Stimulated activated CD4-positive, alpha-beta T cell treated with anti-CD3 and anti-CD28 coated beads, Interleukin-15, amount 100 ng/mL, for 1 hour (primary cell): ENCODE results near the gene MYBPH.

ENCODE experiments used
- DNase-seq, 2 donors: peaks; one replicate each; pipeline ENCODE4 v3.0.0-alpha.2; 2020; ENCODE audit warnings: low read depth in 1 of 2, low spot score in 1 of 2

Gene MYBPH

DNA sequence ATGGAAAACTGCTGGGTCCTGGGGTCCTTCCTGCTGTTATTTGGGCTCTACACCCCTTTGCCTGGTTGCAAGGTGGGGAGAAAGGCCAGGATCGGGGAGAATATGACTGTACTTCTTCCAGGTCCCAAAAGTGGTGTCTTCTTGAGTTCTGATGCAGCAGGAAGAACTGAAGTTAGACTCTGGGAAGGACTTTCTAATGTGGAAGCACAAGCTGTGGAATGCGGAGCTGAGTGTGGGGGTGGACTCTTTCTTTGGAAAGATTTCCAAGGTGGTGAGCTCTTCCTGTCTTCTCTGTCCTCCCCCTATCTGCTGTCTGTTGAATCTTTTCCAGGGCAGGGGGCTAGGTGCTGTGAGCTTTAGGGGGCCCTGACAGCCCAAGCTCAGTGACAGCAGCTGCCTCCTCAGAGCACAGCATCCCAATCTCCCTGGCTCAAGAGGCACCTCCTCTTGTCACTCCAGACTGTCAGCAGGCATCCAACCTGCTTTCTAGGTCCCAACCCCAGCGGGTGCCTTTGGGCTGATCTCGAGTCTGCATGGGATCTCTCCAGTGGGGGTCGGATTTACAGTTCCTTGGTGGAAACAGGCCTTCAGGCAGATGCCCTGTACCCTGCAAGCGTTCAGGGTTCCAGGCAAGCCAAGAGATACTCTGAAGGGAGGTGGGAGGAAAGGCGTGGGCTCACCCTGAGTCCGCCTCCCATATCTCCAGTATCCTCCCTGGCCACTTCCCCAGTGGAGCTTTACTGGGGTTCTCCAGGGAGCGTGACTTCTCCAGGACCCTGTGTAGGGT is 24.9 kb downstream of the MYBPH start:
- no peak for DNase-seq

DNA sequence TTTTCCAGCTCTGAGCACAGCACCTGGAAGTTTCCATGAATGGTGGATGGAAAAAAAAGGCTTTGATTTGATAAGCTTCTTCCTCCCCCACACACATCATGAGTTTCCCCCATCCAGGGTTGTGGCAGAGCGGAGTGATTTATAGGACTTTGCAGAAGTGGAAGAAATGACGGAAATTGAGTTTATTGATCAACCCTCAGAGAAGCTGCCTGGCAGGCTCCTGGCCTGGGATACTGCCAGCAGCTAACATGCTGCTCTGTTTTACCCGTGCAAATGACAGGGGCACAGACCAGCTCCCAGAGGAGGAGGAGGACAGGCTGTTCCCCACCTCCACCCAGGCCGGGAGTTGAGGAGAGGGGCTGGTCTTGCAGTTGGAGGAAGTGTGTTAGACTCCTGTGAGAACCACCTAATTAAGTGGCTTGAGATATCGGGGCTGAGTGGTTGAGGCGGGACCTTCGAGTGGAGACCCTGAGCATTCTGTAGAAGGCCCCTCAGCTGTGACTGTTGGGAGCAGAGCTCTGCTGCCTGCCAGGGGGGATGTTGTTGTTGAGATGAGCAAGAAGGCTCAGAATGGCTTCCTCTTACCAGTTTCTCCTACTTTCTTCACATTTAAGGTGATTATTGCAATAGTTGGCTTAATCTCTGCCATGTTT is 26.3 kb downstream of the MYBPH start:
- DNase-seq = no peak

DNA sequence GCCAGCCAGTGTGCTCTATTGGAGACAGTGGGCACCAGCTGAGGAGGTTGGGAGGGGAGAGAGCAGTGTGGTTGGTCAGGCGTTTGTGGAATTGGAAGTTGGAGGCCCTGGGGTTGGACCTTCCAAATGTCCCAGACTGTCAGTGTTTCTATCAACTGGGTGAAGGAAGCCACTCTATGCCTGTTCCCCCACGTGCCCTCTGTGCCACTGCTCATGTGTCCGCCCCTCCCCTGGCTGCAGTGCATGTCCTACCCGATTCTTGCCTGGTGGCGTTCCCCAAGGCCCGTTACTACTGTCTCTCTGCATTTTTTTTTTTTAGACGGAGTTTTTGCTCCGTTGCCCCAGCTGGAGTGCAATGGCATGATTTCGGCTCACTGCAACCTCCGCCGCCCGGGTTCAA is 27.0 kb downstream of the MYBPH start:
- no peak for DNase-seq

DNA sequence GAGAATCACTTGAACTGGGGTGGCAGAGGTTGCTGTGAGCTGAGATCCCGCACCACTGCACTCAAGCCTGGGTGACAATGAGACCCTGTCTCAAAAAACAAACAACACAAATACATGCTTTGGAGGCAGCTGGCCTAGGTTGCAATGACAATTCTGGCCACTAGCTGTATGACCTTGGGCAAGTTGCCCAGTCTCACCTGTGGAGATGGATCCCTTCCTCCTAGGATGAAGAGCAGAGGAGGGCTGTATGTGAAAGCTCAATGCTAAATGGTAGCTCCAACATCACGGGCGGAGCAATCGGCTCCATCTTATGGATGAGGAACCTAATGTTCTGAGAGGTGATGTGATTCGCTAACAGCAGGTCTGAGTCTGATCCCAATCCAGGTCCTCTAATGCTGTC is 27.5 kb downstream of the MYBPH start:
- no peak for DNase-seq

DNA sequence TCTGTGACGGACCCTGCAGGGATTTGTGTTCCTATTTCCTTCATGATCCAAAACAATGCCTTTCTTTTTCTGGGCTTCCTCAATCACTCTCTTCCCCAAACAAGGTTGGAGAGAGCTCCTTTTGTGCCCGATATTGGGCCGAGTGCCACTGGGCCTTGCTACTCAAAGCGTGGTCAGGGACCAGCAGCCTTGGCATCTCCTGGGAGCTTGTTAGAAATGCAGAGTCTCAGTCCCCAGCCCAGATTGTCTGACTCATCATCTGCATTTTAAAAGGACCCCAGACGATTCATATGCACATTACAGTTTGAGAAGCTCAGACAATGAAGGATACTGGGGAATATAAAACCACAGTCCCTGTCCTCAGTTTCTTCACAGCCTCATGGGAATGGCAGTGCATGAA is 28.2 kb downstream of the MYBPH start:
- no peak for DNase-seq

DNA sequence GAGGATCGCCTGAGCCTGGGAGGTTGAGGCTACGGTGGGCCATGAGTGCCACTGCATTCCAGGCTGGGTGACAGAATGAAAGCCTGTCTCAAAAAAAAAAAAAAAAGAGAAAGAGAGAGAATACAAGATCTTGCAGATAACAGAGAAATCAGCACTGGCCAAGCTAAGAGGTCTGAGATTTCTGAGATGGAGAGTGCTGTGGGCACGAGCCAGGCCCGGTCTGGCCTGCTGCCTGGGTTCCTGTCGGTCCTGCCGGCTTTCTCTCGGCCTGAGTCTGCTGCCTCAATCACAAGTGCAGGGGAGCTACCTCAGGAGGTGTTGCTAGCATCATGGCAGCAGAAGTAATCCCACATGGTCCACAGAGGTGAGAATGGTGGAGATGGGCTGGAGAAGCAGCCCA is 29.1 kb downstream of the MYBPH start:
- no peak for DNase-seq

DNA sequence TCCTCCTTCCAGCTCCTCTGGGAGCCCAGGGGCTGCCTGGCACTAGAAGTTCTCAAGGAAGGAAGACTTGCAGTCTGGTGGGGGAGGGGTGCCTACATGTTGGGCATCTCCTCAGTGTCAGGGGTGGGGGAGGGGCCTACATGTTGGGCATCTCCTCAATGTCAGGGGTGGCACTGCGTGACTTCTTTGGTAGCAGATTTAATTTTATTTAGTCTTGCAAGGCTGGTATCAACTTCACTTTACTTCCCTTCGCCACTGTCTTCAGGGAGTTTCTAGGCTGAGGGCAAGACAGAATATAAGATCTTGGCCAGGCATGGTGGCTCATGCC is 29.6 kb downstream of the MYBPH start:
- DNase-seq = no peak

DNA sequence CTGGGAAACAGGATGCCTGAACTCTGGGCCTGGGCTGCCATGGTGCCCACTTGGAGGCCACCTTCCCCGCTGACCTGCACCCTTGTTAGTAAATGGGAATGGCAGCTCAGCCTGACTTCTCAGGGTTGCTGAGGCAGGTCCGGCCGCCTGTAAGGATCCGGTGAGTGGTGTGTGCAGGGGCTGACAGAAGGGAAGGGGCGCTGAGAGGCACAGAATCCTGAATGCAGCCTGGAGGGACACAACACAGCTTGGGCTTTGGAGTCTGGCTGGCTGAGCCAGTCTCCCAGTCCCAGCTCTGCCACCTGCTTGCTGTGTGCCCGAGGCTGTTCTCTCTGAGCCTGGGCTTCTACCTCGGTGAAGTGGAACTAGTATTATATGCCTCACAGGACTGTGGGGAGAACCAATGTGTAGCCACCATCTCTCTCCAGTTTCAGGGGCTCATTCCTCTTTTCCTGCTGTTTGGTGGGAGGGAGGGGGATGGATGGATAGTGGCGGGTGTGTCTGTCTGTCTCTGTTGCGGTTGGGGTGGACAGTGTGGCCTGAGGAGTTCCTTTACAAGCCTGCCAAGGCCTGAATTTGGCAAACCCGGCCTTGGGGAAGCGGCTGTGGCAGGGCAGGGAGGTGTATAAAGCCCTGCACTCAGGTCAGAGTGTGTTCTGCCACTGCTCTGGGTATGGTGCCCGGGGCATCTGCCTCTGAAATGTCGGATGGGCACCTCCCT is 30.1 kb downstream of the MYBPH start:
- DNase-seq = no peak

DNA sequence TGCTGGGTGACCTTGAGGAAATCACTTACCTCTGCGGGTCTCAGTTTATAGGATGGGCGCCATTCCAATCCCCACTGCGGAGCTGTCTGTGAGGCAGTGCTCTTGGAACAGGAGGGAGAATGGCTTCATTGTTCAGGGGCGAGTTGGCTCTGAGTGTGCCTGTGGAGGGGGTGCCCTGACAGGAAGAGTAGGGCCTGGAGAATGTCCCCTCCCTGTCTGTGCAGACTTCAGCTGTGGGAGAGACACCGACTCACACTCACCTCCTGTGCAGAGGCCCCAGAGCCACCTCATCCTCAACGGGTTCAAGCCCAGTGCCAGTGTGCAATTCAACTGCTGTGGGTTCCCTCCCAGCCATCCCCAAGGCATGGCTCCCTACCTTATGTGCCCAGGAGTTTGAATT is 31.0 kb downstream of the MYBPH start:
- no peak for DNase-seq

DNA sequence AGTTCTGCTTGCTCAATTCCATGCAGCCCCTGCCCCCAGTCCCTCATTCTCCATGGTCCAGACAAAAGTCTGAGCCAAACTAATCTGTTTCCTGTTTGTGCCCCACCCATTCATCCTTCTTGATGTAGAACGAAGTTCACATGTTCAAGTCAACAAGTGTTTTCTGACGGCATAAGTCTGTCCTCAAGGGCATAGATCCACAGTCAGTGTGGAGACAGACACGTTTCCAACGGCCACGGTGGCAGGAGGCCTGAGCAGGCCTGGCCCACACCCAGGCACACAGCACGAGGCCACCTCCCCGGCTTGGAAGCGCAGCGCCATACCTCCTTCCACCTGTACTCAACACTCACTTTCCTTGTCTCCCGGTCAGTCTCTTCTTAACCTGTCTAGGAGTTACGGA is 32.0 kb downstream of the MYBPH start:
- no peak for DNase-seq

DNA sequence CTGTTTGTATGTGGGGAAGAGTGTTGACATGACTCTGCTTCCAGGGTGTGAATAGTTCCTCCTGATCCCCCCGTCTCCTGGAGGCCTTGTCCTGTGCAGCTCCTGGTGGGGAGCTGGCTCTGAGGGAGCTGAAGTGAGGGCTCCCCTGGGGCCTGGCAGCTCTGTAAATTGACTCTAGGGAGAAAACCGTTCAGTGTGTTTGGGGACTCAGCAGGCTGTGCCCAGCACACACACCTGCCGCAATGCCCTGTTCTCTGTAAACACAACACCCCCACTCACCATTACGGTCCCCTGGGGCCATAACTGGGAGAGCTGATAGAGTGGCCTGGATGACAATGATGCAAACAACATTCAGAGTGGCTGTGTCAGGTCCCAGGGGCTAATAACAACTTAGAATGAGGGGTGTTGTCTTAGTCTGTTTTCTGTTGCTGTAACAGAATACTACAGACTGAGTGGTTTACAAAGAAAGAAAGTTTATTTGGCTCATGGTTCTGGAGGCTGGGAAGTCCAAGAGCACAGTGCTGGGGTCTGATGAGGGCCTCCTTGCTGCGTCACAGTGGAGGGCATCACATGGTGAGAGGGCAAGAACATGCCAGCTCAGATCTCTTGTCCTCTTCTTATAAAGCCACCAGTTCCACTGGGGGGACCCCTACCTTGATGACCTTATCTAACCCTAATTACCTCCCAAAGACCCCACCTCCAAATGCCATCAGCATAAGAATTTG is 32.8 kb downstream of the MYBPH start:
- no peak for DNase-seq

DNA sequence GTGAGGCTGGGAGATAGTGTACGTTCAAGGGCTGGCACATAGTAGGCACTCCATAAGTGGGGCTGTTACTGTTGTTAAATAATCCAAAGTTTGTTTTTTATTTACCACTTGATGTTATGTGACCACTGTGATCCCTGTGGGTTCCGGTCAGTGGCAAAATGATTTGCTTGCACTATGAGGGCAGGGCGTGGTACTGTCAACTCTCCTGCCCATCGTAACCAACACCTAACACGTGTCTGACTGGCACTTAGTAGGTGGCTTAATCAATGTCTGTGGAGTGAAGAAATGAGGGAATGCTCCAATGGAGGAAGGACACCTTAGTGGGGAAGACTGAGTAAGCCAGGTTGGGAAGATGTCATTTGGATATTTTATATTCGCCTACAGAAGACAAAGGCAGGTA is 33.5 kb downstream of the MYBPH start:
- DNase-seq = no peak

DNA sequence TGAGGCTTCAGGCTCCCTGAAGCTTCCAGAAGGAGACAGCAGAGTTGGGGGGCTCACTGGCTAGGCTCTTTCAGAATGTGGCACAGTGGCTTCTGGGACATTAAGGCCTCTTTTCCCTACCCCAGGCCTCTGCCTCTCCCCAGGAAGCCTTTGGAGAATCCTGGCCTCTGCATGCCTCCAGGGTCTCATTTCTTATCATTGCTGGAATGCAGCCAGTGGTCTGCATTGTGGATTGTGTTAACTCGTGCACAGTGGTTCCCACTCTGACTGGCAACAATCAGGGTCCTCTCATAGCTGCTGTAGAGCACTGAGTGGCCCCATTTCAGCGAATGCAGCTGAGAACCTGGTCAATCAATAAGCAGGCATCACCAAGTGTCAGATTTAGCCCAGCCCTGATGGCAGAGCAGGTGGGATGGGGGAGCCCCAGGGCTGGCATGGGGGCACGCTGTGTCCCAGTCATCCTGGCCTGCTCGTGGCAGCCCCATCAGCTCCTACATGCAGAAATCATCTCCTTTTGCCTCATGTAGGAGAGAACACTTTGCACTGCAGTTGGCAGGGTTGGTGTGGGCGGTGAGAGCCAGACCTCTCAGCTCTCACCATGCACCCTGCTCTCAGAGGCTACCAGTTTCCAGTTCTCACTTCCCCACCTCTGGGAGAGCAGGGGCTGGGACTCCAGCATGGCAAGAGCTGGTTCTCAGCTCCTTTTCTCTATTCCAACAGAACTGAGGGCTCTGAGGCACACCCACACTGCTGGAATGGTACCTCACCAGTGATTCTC is 34.7 kb downstream of the MYBPH start:
- DNase-seq = no peak

DNA sequence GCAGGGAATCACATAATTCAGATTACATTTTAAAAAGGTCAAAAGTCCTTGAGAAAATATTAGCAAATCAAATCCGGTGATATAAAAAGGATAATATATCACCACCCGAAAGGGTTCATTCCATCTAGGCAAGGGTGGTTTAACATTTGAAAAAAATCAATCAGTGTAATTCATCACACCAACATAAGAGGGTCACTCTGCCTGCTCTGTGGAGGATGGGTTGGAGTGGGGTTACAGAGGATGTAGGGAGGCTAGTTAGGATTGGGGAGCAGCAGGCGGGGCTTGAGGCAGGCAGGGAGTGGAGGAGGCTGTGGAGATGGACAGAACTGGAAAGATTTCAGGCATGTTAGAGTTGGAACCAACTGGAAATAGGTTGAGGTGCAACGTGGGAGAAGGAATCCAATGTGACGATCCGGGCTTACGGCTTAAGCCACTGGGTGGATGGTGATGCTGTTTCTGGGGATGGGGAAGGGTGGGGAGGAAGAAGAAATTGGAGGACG is 35.6 kb downstream of the MYBPH start:
- no peak for DNase-seq

DNA sequence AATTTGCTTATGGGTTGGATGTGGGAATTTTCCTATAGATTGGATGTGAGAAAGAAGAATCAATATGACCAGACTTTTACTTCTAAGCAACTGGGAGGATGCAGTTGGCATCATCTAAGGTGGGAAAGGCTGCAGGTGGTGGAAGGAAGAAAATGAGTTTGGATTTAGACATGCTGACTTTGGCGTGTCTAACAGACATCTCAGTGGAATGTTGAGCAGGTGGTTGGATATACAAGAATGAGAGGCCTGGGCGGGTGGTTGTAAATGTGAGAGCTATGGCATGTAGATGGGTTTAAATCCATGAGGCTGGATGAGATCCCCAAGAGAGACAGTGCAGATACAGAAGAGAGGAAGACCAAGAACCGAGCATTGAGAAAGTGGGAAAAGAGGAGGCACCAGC is 37.6 kb downstream of the MYBPH start:
- no peak for DNase-seq

DNA sequence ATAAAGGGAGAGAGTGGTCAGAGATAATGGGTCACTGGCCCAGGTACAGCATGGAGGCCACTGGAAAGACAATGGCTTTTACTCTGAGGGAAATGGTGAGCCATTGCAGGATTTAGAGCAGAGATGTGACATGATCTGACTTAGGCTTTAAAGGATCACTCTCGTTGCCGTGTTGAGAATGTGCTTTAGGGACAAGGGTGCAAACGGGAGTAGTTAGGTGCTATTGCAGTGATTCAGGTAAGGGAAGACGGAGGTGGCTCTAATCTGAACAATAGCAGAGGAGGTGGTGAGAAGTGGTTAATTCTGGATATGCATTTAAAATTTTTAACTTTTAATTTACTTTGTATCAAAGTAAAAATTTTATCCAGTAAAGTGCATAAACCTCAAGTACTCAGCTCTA is 38.3 kb downstream of the MYBPH start:
- no peak for DNase-seq

DNA sequence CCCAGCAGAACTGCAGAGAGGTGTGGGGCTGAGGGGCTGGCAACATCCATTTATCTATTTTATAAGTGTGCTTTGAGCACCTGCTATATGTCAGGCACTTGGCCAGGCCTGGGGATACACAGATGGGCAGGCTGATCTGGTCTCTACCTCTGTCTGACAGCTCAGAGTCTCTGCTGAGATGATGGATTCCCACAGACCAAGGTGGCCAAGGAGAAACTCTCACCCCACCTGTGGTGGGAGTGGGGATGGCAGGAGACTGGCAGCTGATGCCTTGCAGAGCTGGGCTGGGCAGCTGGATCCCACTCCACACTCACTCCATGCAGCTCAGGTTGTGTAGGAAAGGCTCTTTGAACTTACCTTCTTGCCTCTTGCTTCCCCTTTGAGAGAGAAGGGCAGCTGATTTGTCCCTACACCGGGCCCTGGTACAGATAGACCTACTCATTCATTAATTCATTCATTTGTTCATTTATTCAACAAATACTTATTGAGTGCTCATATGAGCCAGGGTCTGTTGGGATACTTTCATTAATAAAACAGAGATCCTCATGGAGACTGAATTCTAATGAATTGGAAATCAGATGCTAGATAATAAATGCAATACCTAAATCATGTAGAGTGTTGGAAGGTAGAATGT is 39.1 kb downstream of the MYBPH start:
- DNase-seq = no peak

DNA sequence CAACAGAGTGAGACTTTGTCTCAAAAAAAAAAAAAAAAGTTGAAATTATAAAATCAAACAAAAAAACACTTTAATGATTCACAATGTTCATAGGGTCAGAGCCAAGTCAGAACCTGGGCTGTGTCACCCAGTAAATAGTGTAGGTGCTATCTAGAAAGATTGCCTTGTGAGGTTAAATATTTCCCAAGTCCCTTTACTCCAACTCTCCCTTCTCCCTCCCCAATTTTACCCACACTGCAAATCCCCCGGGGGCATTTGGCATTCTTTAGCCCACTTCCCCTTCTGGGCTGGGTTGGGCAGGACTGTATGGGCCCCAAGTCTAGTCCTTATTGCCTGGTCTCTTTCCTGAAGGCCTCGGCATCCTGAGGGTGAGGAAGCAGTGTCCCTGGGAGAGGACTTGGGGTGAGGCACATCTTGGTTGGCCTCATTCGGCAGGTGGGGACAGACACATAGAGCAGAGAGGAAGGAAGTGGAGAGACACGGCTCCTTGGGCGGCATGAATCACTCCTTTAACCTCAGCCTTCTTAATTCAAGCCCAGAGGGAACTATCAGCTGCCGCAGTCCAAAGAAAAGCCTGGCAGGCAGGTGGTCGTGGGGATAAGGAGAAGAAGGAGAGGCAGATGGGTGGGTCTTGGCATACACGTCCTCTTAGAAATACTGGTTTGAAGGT is 39.9 kb downstream of the MYBPH start:
- no peak for DNase-seq

DNA sequence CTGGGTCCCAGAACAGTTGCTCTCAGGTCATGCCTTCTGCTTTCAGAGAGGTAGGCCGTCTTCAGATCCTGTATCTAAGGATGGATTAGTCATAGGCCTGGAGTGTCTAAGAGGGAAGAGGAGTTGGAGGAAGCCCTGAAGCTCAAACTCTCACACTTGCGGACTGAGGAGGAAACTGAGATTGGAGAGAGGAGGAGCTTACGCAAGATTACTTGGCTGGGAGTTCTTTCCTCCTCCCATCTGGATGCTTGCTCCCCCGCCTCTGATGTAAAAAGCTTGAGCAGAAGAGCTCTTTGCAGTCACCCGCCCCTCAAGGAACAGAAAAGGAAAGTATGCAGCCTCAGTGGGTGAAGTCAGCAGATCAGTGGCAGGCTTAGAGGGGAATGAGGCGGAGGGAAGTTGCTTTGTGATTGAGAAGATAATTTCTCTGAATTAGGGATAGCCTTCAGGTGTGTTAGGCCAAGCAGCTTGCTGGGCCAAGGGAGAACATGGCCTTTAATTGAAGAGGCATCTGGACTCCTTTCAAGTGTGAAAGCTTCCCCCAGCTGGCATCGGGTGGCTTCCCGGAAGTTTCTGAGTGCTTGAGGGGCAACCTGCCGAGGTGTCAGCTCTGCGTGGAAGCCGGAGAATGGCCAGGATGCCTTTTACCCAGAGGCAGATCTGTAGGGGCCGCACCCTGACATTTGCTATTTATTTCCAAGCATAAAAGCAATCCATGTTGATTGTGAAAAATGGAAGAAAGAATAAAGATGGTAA is 41.5 kb downstream of the MYBPH start:
- DNase-seq = no peak
